ENCODE data around the gene GTPBP10. TPM values are rescaled to one million over a fixed set of nuclear protein-coding genes. Genes with fewer than 3 reads are reported as not detected.

The GTPBP10 gene
- total and polyA plus RNA-seq, 2 experiments from 2014 or later: 11.2 to 13.1 TPM

DNA sequence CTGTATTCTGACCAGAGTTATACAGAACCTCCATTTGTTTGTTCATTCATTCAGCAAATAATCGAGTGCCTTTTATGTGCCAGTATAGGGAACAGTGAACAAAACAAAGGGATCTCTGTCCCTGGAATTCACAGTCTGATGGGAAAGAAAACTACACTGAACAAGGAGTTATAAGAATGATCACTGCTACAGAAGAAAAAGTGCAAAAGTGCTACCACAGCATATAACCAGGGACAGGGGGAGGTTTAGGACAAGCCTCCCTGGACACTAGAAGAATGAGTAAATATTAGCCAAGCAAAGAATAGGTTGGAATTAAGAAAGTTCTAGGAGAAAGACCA, 60.9 kb downstream of the GTPBP10 start:
- peaks cover 45% of the 10 kb centered on the region for H3K79me2 ChIP-seq

DNA sequence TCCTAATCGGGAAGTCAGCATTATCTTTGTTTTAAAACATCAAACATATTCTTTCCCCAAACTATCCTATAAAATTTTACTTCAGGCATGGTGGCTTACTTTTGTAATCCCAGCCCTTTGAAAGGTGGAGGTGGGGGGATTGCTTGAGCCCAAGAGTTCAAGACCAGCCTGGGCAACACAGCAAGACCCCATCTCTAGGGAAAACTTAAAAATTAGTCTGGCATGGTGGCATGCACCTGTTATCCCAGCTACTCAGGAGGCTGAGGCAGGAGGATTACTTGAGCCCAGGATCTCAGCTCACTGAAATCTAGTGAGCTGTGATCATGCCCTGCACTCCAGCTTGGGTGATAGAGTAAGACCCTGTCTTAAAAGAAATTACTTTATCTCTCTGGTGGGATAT, 61.6 kb downstream of the GTPBP10 start:
- Histone ChIP-seq H3K27ac (no peak overlapping the region), H3K36me3 (replicated peaks; ENCODE audit: insufficient read depth, low read depth) (no peaks in the 10 kb centered on the region), H4K20me1 (ENCODE audit: insufficient read depth, poor library complexity, severe bottlenecking) (no peaks in the 10 kb centered on the region), H3K4me2 (no peak overlapping the region), H3K9me3 (ENCODE audit: low read depth) (no peaks in the 10 kb centered on the region), H3K4me1 (ENCODE audit: insufficient read depth) (no peaks in the 10 kb centered on the region), H2AFZ (no peak overlapping the region), H3K9me2 (replicated peaks; ENCODE audit: insufficient read depth) (no peaks in the 10 kb centered on the region), H3K4me3 (no peak overlapping the region), H3K79me2 (peaks cover 45% of the 10 kb centered on the region), H3K27me3 (no peaks in the 10 kb centered on the region)
- no peak for TF ChIP-seq EZH2phosphoT487 (IDR thresholded peaks at IDR 0.05; ENCODE audit: low read depth, severe bottlenecking, unreplicated experiment)
- TF ChIP-seq, protein P1, sequence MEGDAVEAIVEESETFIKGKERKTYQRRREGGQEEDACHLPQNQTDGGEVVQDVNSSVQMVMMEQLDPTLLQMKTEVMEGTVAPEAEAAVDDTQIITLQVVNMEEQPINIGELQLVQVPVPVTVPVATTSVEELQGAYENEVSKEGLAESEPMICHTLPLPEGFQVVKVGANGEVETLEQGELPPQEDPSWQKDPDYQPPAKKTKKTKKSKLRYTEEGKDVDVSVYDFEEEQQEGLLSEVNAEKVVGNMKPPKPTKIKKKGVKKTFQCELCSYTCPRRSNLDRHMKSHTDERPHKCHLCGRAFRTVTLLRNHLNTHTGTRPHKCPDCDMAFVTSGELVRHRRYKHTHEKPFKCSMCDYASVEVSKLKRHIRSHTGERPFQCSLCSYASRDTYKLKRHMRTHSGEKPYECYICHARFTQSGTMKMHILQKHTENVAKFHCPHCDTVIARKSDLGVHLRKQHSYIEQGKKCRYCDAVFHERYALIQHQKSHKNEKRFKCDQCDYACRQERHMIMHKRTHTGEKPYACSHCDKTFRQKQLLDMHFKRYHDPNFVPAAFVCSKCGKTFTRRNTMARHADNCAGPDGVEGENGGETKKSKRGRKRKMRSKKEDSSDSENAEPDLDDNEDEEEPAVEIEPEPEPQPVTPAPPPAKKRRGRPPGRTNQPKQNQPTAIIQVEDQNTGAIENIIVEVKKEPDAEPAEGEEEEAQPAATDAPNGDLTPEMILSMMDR (IDR thresholded peaks at IDR 0.05; ENCODE audit: poor library complexity): no peak
- TF ChIP-seq EZH2 (IDR thresholded peaks at IDR 0.05; ENCODE audit: borderline replicate concordance): no peak
- 96% methylated on average over 1 of the region's 1 CpG for WGBS (ENCODE audit: low lambda C conversion rate, missing lambda C conversion rate)
- no peak for DNase-seq (ENCODE audit: low spot score)

More for the DNA sequence above, 60.9 kb downstream of the GTPBP10 start:
- WGBS (ENCODE audit: low lambda C conversion rate, missing lambda C conversion rate): 67% methylated on average over 1 of the region's 1 CpG
- no peak overlapping the region for H3K4me3 ChIP-seq
- no peaks in the 10 kb centered on the region for H3K4me1 ChIP-seq (ENCODE audit: insufficient read depth)
- DNase-seq (ENCODE audit: low spot score): no peak
- no peak overlapping the region for H3K4me2 ChIP-seq
- H3K9me3 ChIP-seq (ENCODE audit: low read depth): no peaks in the 10 kb centered on the region
- TF ChIP-seq, protein P1 (IDR thresholded peaks at IDR 0.05; ENCODE audit: poor library complexity): no peak
- TF ChIP-seq EZH2 (IDR thresholded peaks at IDR 0.05; ENCODE audit: borderline replicate concordance): no peak
- no peak for TF ChIP-seq EZH2phosphoT487 (IDR thresholded peaks at IDR 0.05; ENCODE audit: low read depth, severe bottlenecking, unreplicated experiment)
- H3K36me3 ChIP-seq (replicated peaks; ENCODE audit: insufficient read depth, low read depth): no peaks in the 10 kb centered on the region
- no peaks in the 10 kb centered on the region for H4K20me1 ChIP-seq (ENCODE audit: insufficient read depth, poor library complexity, severe bottlenecking)
- H2AFZ ChIP-seq: no peak overlapping the region
- no peaks in the 10 kb centered on the region for H3K27me3 ChIP-seq
- no peaks in the 10 kb centered on the region for H3K9me2 ChIP-seq (replicated peaks; ENCODE audit: insufficient read depth)
- no peak overlapping the region for H3K27ac ChIP-seq

DNA sequence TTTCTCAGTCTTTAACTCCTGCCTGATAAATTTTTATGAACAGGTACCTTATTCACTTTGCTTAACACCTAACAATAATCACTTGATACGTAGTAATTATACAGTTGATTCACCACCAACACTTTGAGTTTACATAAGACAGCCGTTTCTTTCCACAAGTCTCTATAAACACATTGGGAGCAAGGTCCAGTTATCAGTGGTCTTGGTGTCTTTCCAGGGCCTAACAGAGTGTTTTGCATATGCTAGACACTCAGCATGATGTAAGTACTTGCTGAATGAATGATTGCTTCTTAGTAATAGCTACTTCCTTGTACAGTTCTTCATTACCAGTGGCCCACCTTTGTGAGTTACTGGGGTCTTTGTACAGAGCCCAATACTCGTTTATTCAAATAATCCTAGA, 63.2 kb downstream of the GTPBP10 start:
- no peak for TF ChIP-seq EZH2phosphoT487 (IDR thresholded peaks at IDR 0.05; ENCODE audit: low read depth, severe bottlenecking, unreplicated experiment)
- no peak for TF ChIP-seq EZH2 (IDR thresholded peaks at IDR 0.05; ENCODE audit: borderline replicate concordance)
- WGBS (ENCODE audit: low lambda C conversion rate, missing lambda C conversion rate): 73% methylated on average over 3 of the region's 3 CpGs
- no peaks in the 10 kb centered on the region for H3K27me3 ChIP-seq
- H4K20me1 ChIP-seq (ENCODE audit: insufficient read depth, poor library complexity, severe bottlenecking): no peaks in the 10 kb centered on the region
- peak; percentile 18 for DNase-seq (ENCODE audit: low spot score)
- no peaks in the 10 kb centered on the region for H3K36me3 ChIP-seq (replicated peaks; ENCODE audit: insufficient read depth, low read depth)
- no peaks in the 10 kb centered on the region for H3K4me1 ChIP-seq (ENCODE audit: insufficient read depth)
- H2AFZ ChIP-seq: no peak overlapping the region
- no peaks in the 10 kb centered on the region for H3K9me2 ChIP-seq (replicated peaks; ENCODE audit: insufficient read depth)
- no peaks in the 10 kb centered on the region for H3K9me3 ChIP-seq (ENCODE audit: low read depth)
- H3K4me3 ChIP-seq: no peak overlapping the region
- peaks cover 38% of the 10 kb centered on the region for H3K79me2 ChIP-seq
- H3K4me2 ChIP-seq: no peak overlapping the region
- peak overlapping the region; percentile 58 for H3K27ac ChIP-seq

DNA sequence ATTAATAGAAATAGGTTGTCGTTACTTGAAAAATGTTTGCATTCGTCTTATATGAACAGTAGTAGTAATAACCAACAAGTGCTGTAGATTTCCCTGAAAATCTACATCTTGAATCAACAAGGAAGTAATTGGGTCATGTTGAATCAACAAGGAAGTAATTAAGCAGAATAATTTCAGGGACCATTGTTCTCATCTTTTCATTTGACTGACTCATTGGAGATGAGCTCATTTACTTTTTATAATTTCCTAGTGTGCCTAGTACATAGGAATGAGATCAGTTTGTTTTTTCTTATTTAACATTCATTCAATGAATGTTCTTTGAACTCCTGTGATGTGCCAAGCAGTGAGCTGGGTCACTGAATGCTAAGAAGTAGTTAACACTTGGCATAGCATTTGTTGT, 65.0 kb downstream of the GTPBP10 start:
- no peaks in the 10 kb centered on the region for H3K36me3 ChIP-seq (replicated peaks; ENCODE audit: insufficient read depth, low read depth)
- no peaks in the 10 kb centered on the region for H3K27me3 ChIP-seq
- 77% methylated on average over 2 of the region's 2 CpGs for WGBS (ENCODE audit: low lambda C conversion rate, missing lambda C conversion rate)
- no peaks in the 10 kb centered on the region for H3K4me1 ChIP-seq (ENCODE audit: insufficient read depth)
- H3K4me2 ChIP-seq: no peak overlapping the region
- no peak overlapping the region for H3K4me3 ChIP-seq
- no peaks in the 10 kb centered on the region for H3K9me2 ChIP-seq (replicated peaks; ENCODE audit: insufficient read depth)
- no peaks in the 10 kb centered on the region for H3K9me3 ChIP-seq (ENCODE audit: low read depth)
- peak overlapping the region; percentile 72 for H3K27ac ChIP-seq
- peaks cover 23% of the 10 kb centered on the region for H3K79me2 ChIP-seq
- TF ChIP-seq, protein P1 (IDR thresholded peaks at IDR 0.05; ENCODE audit: poor library complexity): no peak
- TF ChIP-seq EZH2phosphoT487 (IDR thresholded peaks at IDR 0.05; ENCODE audit: low read depth, severe bottlenecking, unreplicated experiment): no peak
- no peak for TF ChIP-seq EZH2 (IDR thresholded peaks at IDR 0.05; ENCODE audit: borderline replicate concordance)
- no peak for DNase-seq (ENCODE audit: low spot score)
- no peak overlapping the region for H2AFZ ChIP-seq
- H4K20me1 ChIP-seq (ENCODE audit: insufficient read depth, poor library complexity, severe bottlenecking): no peaks in the 10 kb centered on the region

Data from hepatocyte (in vitro differentiated cells).